22Rv1 (cell line): ENCODE results near the gene ZBED4.
"Not testable (repeated sequence)": the region's sequence is repeated elsewhere in the genome, so short reads cannot be mapped to it uniquely, and the experiment has no call there.

ENCODE experiments used
- H3K27ac ChIP-seq: fragments of 450-650 bp; 2 replicates; pipeline ENCODE4 v1.5.1; 2017
- ZFX ChIP-seq: fragments of 450-650 bp; IDR thresholded peaks from 2 replicates; pipeline ENCODE4 v1.6.1; 2017; ENCODE audit warnings: antibody characterized with exemption, borderline replicate concordance
- TF ChIP-seq, protein P1 (sequence below): fragments of 450-650 bp; IDR thresholded peaks from 2 replicates; pipeline ENCODE4 v1.5.1; 2017; ENCODE audit warnings: mild to moderate bottlenecking

The ZBED4 gene

GRCh38 chr22:49814164-49814686, 39.4 kb upstream of the ZBED4 start:
- no peak overlapping the region for H3K27ac ChIP-seq
- TF ChIP-seq, protein P1, sequence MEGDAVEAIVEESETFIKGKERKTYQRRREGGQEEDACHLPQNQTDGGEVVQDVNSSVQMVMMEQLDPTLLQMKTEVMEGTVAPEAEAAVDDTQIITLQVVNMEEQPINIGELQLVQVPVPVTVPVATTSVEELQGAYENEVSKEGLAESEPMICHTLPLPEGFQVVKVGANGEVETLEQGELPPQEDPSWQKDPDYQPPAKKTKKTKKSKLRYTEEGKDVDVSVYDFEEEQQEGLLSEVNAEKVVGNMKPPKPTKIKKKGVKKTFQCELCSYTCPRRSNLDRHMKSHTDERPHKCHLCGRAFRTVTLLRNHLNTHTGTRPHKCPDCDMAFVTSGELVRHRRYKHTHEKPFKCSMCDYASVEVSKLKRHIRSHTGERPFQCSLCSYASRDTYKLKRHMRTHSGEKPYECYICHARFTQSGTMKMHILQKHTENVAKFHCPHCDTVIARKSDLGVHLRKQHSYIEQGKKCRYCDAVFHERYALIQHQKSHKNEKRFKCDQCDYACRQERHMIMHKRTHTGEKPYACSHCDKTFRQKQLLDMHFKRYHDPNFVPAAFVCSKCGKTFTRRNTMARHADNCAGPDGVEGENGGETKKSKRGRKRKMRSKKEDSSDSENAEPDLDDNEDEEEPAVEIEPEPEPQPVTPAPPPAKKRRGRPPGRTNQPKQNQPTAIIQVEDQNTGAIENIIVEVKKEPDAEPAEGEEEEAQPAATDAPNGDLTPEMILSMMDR = no peak
- TF ChIP-seq ZFX = no peak

- TF ChIP-seq, protein P1 = no peak
- no peak for TF ChIP-seq ZFX
- no peak overlapping the region for H3K27ac ChIP-seq
Measured at GRCh38 chr22:49814856-49815255, 38.8 kb upstream of the ZBED4 start.

DNA sequence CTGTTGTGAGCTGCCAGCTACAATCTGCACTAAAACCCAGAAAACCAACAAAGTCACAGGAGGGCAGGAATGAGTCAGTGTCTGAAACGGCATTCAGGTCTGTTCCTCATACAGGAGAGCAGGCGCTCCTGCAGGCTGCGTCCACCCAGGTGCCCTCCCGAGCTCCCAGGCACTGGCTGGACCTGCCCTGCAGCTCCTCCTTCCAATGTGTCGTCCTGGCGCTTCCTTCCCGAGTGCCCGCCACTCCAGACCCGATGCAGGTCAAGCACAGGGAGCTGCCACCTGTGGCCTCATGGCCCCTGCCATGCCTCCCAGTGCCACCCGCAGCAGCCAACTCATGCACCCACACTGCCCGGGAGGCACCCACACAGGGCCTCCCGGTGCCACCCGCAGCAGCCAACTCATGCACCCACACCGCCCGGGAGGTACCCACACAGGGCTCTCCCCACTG, 38.0 kb upstream of the ZBED4 start:
- H3K27ac ChIP-seq = no peak overlapping the region
- TF ChIP-seq, protein P1 = no peak
- TF ChIP-seq ZFX = no peak

- TF ChIP-seq, protein P1 = no peak
- no peak for TF ChIP-seq ZFX
- no peak overlapping the region for H3K27ac ChIP-seq
Measured at GRCh38 chr22:49817359-49817758, 36.3 kb upstream of the ZBED4 start.

DNA sequence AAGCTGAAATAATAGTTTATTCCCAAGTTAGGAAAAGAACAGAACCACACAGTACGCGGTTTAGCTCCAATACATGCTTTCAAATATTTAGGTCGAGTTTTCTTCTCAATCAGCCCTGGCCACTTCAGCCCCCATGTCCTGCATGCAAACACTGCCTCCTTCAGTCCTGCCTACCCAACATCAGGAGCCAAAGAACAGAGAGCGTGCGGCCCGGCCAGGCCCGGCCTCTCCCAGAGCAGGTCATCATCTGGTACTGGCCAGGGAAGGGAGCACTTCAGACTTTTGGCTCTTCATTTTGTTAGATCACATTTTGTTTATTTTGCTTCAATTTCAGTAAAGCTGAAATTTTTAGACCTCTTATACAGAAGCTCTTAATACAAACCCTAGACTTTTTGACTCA, 32.7 kb upstream of the ZBED4 start:
- H3K27ac ChIP-seq = no peak overlapping the region
- TF ChIP-seq, protein P1 = no peak
- no peak for TF ChIP-seq ZFX

- not testable (repeated sequence) for H3K27ac ChIP-seq
Measured at GRCh38 chr22:49821741-49822140, 31.9 kb upstream of the ZBED4 start.

DNA sequence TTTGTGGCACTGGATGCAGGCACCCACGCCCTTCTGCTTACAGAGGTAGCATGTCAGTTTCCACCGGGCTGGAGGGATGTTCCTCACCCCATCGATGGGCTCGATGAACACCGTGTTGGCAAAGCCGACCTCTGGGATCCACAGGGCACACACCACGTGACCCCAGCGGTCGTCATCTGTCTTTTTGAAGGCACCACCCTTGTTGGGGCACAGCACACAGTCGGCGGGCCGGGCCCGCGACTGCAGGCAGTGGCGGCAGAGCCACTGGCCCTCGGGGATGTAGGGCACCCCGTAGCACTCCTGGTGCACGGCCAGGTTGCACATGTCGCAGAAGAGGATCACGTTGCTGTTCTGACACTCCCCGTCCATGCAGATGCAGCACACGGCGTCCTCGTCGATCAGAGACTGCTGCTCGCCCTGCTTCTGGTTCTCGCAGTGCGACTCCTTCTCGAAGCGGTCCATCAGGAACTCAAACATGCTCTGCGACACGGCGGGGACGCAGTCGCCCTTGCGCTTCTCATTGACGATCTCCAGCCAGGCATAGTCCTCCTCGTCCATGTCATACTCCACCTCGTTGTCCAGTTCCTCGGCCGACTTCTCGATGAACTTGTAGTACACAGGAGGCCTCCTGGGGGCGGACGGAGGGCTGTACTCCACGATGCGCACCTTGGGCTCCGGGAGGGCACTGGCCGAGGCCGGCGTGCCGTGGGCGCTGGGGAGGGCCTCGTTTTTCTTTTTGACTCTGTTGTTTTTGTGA, 30.2 kb upstream of the ZBED4 start:
- no peak overlapping the region for H3K27ac ChIP-seq
- TF ChIP-seq, protein P1 = no peak
- no peak for TF ChIP-seq ZFX
